ENCODE measurements around the gene GOLGA6L10.
"Not testable (repeated sequence)": the region's sequence is repeated elsewhere in the genome, so short reads cannot be mapped to it uniquely, and the experiment has no call there.

Gene GOLGA6L10

DNA sequence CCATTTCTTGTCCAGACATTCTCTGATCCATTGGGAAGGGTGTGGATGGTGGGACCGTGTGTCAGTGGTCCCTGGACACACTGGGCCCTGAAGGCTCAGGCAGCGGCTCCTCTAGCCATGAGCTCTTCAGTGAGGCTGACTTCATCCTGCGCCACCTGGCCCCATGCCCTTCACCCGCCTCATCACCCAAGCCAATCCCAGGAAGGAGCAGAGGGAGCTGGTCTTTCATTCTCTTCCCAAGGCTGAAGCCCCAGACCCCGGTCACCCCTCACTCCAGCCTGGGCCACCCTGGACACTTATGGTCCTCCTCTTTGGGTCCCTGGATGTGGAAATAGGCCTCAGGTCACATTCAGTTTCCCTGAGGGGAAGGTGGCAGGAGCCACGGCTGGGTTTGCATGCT lies 24.4 kb downstream of the GOLGA6L10 start:
- intact Hi-C loops (cut with DNase I); DNase-seq: not testable (repeated sequence)

DNA sequence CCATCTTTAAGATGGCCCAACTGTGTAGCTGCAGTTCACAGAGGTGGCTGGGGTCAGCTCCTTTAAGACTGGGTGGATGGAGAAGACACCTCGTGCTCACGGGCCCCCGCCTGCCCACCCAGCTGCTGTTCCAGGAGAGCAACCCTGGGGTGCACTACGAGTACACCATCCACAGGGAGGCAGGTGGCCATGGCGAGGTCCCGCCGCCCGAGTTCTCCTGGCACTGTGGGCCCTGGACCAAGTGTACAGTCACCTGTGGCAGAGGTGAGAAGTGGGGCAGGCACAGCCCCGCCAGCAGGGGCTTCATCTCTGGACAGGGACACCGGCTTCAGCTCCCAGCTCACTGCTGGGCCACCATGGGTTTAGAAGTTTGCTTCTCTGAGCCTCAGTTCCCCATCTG lies 26.8 kb downstream of the GOLGA6L10 start:
- DNase-seq; intact Hi-C loops (cut with DNase I): not testable (repeated sequence)

DNA sequence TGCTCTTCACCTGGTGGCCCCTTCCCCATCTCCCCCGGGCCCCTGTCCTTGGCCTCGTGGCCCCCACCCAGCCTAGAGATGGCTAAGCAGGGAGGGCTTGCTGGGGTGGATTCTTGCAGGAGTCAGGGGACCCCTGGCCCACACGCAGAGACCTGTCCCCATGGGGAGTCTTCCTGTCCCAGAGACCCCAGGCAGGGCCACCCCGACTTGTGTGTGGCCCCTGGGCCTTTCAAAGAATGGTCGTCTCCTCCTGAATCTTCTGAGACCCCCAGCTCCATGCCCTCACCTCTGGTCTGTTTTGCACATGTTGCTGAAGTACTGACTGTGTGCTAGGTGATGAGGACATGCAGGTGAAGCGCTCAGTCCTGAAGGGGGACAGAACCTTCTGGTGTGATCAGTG lies 28.4 kb downstream of the GOLGA6L10 start:
- DNase-seq = peak in 1 of 42 donors; percentile 18
- intact Hi-C loops (cut with DNase I) = not testable (repeated sequence)

DNA sequence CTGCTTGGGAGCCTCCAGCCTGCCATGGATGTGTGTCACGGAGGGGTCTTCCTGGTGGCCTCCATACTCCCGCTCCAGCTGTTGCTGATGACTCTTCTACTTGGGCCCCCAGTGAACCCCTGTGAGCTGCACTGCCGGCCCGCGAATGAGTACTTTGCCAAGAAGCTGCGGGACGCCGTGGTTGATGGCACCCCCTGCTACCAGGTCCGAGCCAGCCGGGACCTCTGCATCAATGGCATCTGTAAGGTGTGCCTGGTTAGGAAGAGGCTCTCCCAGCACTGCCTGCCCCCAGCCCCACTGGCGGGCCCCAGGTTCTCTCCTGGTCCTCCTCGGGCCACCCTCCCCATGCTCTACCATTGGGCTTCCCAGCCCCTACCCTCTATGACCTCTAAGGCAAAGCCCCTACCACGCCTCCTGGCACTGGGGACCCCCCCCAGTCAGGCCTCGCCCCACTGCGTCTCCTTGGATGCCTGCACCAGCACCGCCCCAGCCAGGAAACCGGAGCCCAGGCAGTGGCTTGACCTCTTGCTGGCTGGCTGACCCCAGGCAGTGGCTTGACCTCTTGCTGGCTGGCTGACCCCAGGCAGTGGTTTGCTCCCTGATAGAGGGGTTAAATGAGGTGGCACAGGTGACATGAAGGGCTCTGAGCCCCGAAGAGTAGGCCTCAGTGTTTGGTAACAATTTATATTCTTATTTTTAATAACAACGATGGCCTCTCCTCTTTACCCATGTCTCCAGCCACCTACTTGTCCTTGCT lies 29.6 kb downstream of the GOLGA6L10 start:
- peak in 1 of 42 donors; percentile 2 for DNase-seq

DNA sequence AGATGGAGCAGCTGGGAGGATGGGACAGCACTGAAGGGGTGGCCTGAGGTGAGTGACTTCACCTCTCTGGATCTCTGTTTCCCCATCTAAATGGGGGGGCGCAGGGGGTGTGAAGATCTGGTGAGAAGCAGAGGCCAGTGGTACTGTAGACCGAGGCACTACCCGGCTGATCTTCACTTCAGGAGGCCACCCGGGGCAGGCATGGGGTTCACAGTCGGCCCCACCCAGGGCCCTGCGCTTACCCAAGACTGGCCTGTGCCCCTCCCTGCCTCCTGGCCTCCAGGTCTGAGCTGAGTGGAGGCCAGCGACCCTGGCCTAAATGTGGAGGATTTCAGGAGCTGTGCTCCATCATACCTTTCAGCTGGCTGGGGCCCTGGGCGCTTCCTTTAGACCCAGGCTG lies 31.0 kb downstream of the GOLGA6L10 start:
- intact Hi-C loops (cut with DNase I) = not testable (repeated sequence)
- peak in 1 of 42 donors; percentile 22 for DNase-seq

More for the DNA sequence above, 29.6 kb downstream of the GOLGA6L10 start:
- intact Hi-C loops (cut with DNase I) = not testable (repeated sequence)

DNA sequence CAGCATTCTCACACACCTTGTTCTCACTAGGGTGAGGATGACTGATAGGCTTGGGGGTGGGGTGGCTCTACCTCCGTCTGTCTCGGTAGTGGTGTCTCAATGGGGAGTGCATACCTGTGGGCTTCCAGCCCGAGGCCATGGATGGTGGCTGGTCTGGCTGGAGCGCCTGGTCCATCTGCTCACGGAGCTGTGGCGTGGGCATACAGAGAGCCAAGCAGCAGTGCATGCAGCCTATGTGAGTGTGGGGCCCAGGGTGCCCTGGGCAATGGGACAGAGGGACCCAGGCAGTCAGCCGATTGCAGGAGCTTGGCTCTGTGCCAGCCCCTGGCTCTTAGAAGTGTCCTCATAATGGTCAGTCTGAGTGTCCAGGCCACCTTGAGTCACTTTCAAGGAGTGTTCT lies 31.8 kb downstream of the GOLGA6L10 start:
- intact Hi-C loops (cut with DNase I) = not testable (repeated sequence)

DNA sequence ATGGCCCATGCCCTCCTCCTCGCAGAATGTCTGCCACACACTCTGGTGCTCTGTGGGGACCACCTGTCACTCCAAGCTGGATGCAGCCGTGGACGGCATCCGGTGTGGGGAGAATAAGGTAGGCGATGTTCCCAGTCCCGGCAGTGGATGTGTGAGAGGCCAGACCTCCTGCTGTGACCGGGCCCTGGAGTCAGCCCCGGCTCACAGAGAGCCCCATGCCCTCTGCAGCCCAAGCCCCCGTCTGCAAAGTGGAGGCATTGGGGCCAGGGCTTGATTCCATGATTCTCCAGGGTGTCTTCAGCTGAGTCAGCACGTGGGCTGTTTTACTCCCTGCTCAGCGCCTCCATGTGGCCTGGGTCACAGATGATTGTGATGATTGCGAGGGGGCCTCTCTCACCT lies 32.2 kb downstream of the GOLGA6L10 start:
- peak in 1 of 42 donors; percentile 11 for DNase-seq
- intact Hi-C loops (cut with DNase I) = no loop called here

More for the DNA sequence above, 31.8 kb downstream of the GOLGA6L10 start:
- DNase-seq = peak in 1 of 42 donors; percentile 22

DNA sequence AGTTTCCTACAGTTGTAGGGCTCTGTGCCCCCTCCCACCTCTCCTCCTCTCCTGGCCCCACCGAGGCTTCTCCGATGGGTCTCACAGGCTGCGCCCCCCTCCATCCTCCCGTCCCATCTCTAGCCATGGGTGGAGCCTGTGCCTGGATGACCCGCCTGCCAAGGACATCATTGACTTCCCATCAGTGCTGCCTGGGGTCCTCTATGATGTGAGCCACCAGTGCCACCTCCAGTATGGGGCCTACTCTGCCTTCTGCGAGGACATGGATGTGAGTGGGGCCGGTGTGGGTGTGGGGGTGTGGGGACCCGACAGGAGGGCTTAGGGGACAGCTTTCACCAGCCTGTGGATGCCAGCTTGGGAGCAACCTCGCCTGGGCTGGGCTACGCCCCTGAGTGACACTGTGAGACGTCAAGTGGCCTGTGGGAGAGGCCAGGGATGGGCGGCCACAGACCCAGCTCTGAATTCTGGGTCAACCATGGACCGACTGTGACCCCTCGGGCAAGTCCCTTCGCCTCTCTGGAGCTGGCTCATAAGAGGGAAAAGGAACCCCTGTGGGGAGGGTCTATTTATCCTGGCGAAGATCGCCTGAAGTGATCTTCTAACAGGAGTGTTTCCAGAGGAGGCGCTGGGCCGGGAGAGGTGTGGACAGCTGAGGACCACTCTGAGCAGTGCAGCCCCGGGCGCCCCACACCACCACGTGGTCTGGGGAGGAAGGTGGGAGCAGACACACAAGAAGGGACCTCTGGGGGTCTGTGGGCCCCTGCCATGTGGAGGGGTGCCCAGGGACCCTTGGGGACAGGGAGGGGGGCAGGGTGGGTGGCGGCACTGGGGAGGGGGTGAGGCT lies 32.8 kb downstream of the GOLGA6L10 start:
- DNase-seq = peak in 1 of 42 donors; percentile 17
- intact Hi-C loops (cut with DNase I) = not testable (repeated sequence)

DNA sequence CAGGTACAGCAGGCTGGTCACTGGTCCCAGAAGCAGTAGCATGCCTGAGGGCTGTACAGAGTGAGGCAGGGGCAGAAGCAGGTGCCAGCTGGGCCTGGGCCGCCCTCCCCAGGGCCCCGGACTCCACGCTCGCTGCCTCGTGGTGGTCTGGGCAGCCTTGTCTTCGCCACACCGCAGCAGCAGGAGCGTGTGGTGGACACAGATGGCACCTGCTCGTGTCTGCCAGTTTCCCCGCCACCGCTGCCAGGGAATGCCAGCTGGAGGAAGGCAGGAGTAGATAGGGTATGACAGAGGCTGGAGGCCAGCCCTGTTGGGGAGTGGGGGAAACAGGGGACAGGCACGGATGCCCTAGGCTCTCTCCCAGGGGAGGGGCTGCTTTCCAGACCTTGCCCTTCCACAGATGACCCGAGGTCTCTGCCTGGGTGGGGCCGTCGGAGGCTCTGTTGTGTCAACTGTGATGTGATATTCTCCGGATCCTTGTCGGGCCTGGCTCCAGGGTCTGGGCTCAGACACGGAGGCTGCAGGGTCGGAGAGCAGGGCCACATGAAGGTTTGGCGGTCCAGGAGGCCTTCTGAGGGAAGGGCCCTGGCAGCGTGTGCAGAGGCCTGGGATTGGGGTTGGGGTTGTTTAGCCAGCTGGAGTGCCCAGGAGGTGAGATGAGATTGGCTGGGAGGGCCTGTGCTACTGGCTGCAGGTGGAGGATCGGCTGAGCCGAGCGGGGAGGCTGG lies 33.6 kb downstream of the GOLGA6L10 start:
- peak in 2 of 42 donors; percentile 21 to 29 for DNase-seq
- intact Hi-C loops (cut with DNase I) = no loop called here

DNA sequence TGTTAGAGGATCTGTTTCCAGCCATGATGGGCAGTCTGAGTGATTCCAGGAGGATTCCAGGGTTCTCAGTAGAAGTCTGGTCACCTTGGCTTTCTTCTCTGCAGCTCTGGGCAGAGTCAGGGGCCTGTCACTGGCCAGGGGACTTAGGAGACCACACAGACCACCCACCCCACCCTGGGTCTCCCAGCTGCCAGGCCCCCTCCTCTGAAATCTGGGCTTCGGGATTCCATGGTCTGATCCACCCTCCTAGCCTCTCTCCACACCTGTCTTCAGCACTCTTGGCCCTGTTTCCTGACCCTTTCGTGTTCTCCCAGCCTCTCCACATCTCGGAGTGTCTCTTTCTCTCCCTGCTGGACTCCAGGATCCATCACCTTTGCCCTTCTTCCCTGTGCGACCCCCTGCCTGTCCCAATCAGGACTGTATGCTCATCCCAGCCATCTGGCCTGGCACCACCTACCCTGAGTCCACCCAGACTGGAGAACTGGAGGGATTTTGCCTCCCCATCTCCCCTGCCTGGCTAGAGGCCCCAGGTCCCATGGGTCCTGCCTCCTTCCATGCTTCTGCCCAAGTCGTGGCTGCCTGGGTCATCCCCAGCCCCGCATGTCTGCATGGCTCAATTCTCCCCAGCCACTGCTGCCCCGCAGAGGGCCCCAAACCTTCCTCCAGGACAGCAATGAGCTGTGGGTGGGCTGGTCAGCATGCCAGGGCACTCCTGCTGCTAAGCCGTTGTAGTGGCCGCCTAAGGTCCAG lies 34.3 kb downstream of the GOLGA6L10 start:
- intact Hi-C loops (cut with DNase I) = no loop called here
- peak in 2 of 42 donors; percentile 1 to 24 for DNase-seq

DNA sequence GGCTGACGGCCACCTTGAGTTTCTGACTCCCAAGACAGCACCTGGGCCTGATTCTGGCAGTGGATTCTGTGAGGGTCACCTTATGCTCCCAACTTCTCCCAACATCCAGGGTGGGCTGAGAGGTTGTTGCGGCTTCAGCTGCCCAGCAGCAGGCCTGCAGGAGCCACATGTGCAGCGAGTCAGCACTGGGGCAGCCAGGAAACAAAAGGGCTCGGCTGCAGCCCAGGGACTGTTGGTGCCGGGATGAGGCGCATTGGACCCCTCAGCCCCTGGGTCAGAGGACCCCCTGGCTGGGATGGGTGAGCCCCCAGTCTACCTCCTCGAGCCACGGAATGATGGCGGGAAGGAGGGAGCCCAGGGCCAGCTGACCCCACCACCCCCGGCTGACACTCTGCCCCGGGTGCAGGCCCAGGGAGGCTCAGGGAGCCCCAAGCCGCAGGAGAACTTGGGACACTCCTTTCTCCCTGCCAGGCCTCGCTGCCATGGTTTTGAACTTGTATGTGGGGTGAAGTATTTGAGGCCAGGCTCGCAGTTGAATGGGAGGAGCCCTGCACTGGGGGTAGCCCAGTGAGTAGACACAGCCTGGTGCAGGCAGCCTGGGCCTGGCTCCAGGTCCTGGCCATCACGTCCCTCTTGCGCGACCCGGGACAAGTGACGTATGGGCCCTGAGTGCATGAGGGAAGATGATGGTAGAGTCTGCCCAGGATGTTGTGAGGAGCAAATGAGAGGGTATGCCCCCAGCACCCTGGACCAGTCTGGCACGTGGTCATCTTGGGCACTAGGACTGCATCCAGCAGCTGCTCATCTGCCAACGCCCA lies 35.1 kb downstream of the GOLGA6L10 start:
- intact Hi-C loops (cut with DNase I) = not testable (repeated sequence)
- DNase-seq = peak in 2 of 42 donors; percentile 4 to 31

DNA sequence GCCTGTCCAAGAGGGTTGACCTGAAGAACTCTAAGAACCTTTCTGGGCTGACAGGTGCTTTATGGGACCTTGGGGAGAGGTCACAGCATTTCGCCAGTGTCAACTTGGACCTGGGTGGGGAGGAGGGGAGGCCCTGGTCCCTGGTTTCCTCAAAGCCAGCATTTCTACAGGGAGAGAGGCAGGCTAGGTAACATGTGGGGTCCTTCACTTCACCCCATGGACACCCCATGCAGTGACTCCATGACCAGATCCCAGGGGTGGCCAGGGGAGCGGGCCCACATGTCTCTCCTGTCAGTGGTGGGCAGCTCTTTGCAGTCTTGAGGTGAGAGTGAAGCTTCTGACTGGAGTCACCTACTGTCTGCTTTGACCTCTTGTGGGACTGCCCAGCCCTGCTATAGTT lies 35.8 kb downstream of the GOLGA6L10 start:
- peak in 2 of 42 donors; percentile 5 to 16 for DNase-seq
- intact Hi-C loops (cut with DNase I) = no loop called here

DNA sequence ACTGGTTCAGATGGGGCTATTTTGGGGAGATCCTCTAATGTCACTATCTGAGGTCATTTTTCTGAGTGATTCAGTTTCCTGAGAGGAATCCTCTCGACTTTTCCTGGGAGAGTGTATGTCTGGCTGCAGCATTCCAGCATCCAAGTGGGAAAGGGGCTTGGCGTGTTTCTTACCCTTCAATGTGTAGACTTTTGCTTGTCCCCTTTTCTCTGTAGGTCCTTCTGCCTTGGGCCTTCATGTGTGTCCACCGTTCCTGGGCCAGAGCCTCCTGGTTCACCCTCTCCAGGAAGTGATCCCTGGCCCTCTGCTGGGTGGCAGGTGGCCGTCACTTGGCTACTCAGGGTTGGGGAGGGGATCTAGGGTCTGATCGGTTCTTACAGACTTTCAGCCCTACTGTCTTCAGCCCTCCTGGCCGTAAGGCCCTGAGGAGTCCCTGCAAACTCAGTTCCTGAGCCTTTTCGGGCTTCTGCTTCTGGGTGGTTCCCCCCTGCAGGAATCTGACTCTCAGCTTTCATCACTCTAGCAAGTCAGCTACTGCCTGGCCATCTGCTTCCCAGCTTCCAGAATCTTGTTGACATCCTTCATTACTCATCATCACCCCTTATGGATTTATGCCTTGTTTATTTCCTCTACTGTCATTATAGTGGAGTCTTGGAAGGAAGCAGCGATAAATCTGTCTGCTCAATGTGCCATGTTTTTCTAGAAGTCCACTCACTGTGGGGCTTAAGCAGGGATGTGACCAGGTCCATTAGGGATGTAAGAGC lies 36.5 kb downstream of the GOLGA6L10 start:
- peak in 2 of 42 donors; percentile 16 to 24 for DNase-seq
- intact Hi-C loops (cut with DNase I) = no loop called here

DNA sequence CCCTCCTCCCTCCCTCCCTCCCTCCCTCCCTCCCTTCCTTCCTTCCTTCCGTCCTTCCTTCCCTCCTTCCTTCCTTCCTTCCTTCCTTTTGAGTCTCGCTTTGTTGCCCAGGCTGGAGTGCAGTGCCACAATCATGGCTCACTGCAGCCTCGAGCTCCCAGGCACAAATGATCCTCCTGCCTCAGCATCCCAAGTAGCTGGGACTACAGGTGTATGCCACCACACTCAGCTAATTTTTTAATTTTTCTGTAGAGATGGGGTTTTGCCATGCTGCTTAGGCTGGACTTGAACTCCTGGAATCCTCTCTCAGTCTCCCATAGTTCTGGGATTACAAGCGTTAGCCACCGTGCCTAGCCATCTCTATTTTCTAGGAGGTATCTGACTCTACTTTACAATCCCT lies 38.0 kb downstream of the GOLGA6L10 start:
- DNase-seq = not testable (repeated sequence)

DNA sequence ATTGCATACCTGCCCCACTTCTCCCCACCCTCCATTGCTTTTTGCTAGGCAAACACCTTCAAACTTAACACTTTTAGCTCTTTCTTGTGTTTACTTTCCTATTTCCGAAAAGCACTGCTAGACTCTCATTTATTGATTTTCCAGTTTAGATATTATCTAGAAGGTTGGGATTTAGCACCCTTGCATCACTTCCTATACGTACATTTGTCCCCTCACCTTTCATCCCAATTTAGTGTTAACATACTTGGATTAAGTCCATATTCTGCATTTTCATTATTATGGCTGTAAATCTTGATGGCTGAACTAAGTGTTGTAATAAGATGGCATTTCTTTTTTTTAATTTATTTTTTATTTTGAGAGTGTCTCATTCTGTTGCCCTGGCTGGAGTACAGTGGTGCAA lies 39.5 kb downstream of the GOLGA6L10 start:
- intact Hi-C loops (cut with DNase I) = no loop called here
- no peak for DNase-seq

More for the DNA sequence above, 38.0 kb downstream of the GOLGA6L10 start:
- intact Hi-C loops (cut with DNase I) = not testable (repeated sequence)

DNA sequence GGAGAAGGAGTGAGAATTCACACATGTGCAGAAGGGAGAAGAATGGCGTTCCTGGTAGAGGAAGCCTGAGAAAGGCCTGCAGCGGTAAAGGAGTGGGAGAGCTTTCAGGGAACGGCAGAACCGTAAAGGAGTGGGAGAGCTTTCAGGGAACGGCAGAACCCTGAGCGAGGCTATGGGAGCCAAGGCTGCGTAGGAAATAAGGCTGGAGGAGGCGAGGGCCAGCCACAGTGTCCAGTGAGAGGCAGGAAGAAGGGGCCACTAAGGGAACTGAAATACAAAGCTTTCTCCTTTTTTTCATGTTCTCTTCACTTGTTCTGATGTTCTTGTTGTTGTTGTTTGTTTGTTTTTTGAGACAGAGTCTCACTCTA lies 41.6 kb downstream of the GOLGA6L10 start:
- intact Hi-C loops (cut with DNase I) = no loop called here
- peak in 1 of 42 donors; percentile 30 for DNase-seq
